NCI-H2171 treated with DMSO at 0.1 percent for 48 hours (cell line): ENCODE results near the gene BOD1L1.
"Not testable (repeated sequence)": the region's sequence is repeated elsewhere in the genome, so short reads cannot be mapped to it uniquely, and the experiment has no call there.

Source experiments
- DNase-seq: peaks from one replicate; lab custom pipeline; 2025; lab: John Stamatoyannopoulos, UW

The BOD1L1 gene

GRCh38 chr4:13618212-13618806 is 9.2 kb downstream of the BOD1L1 start:
- DNase-seq, result no peak

- DNase-seq, result no peak
Observed at GRCh38 chr4:13617801-13618200, 9.7 kb downstream of the BOD1L1 start.

- DNase-seq, result no peak
Observed at GRCh38 chr4:13616597-13616996, 10.9 kb downstream of the BOD1L1 start.

GRCh38 chr4:13615161-13615560 is 12.4 kb downstream of the BOD1L1 start:
- no peak for DNase-seq

DNA sequence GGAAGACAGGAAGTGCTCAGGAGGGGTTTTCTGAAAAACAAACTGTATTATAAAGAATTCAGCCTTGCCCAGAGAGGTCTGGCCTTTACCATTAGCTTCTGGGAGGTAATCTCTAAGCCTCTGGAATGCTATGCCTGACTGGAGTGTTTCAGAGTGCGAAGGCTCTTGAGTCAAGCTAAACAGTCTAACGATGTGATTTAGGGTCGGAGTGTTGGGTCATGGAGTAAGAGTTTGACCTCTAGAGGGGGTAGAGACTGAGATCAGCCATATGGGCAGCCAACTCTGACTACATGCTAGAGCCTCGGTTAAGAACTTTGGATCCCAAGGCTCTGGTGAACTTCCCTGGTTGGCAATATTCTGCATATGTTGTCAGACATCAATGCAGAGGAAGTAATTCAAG is 15.0 kb downstream of the BOD1L1 start:
- no peak for DNase-seq

DNA sequence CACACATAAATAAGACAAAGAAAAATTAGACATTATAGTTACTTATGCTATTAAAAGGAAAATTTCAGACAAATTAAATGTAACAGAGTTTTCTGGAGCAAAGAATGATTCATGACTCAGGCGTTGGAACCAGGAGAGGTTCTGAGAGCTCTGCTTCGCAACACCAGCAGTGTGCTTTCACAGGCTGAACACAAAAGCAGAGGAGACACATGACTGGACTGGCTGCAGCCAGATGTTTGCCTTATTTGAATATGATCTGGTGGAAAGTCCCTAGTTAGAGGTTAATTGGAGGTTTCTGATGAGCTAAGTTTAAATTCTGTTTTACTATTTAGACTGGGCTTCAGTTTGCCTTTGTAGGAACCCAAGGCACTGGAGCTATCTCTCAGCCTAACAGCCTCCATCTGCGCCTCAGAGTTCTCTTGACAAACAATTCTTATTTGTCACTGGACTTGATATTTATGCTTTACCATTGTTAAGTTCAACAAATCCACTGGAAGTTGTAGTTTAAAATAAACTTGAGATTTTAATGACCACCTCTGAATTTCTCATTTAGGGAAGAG is 16.2 kb downstream of the BOD1L1 start:
- DNase-seq, result no peak

DNA sequence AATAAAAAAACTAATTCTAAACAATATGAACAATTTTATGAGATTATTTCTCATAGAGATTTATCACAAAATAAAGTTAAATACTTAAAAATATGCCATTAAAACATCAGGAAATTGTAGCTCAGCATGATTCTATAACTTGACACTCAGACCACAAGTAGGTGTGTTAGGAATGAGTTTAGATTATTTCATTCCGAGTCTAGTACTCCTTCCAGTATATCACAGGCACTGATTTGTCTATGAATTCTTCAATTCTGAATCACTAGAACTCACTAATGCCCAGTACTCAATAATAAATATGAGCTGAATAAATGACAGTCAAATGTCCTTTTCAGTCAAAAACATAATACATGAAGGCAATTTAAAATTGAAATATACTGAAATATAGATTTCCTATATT is 22.2 kb downstream of the BOD1L1 start:
- no peak for DNase-seq

GRCh38 chr4:13601848-13602247 is 25.7 kb downstream of the BOD1L1 start:
- DNase-seq, result no peak

DNA sequence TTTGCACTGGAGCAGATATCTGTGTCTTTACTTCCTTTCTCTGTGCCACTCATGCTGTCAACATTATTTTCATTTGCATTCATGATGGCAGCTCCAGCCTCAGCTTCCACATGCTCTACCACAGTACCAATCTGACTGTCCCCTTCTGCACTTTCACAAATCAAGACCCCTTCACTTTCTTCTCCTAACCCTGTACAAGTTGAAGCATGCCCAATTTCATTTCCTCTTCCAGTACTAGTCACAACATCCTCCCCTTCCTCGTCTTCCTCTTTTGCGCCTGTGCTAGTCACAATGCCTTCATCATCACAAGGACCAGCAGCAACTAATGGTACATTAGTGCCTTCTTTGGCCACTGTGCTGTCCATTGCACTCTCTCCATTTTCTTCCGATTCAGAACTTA is 26.5 kb downstream of the BOD1L1 start:
- DNase-seq, result no peak

- DNase-seq, result no peak
Observed at GRCh38 chr4:13599159-13599558, 28.4 kb downstream of the BOD1L1 start.

- no peak for DNase-seq
Observed at GRCh38 chr4:13597604-13598003, 29.9 kb downstream of the BOD1L1 start.

GRCh38 chr4:13597141-13597540 is 30.4 kb downstream of the BOD1L1 start:
- no peak for DNase-seq

DNA sequence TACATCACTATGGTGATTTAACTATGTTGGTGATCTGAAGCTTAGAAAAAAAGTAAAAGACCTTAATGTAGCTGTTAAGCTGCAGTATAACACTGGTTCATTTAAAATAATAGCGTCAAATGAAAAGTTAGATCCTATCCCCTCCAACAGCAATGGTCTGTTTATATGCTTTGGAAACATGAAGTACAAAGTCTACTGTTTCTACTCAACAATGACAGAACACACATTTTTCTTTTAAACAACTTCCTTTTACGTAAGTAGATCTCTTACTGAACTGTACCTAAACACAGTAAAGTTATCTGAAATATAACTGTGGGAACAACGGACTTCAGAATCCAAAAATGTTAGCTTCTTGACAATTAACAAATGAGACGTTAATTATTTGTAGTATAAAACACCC is 35.3 kb downstream of the BOD1L1 start:
- DNase-seq, result no peak

GRCh38 chr4:13590766-13591165 is 36.8 kb downstream of the BOD1L1 start:
- DNase-seq, result no peak

DNA sequence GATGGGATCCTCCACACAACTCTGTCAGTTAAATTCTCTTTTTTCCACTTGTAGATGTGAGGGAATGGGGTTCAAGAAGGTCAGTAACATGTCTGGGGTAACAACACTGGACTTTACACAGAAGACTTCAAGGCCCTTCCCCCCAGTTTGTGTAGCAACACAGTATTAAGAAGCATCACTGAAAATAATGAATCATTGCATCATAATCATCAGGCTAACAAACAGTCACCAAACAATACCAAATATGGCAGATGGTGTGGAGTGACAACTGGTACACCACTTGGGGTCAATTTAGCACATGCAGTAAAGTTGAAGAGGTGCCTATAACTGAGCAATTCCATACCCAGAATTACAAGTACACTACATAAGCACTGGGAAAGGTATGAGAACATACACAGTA is 38.6 kb downstream of the BOD1L1 start:
- no peak for DNase-seq

DNA sequence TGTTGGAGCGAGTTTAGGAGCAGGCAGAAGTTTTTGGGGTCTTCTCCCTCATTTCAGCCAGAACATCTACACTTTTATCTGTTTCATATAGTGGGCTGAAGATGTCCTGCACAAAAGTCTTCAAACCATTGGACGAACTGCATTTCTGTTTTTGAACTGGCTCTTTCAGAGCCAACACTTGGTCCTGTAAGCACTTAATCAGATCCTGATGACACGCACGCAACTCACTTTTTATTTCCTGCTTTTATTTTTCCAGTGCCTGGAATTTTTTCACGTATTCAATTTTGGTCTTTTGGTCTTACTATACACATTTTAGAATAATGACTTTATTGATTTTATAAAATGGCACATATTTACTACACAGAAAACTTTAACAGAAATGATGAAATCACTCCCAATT is 43.0 kb downstream of the BOD1L1 start:
- no peak for DNase-seq

DNA sequence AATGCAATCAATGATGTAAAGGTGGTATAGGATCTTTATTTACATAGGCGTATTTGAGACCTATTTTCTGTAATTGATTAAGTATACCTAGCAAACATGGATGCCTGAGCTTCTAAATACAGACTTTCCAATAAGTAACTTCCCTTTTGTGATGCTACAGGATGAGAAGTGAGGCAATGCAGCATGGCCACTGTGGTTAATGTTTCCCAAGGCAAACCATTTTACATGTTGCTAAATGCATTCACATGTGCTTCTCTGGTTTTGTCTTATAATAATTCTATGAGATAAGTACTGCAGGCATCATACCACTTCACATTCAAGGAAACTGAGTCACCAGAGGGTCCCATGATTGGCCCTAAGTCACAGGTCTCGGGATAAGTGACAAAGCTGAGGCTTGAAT is 47.5 kb downstream of the BOD1L1 start:
- DNase-seq, result no peak

GRCh38 chr4:13577660-13578059 is 49.9 kb downstream of the BOD1L1 start:
- DNase-seq, result no peak

DNA sequence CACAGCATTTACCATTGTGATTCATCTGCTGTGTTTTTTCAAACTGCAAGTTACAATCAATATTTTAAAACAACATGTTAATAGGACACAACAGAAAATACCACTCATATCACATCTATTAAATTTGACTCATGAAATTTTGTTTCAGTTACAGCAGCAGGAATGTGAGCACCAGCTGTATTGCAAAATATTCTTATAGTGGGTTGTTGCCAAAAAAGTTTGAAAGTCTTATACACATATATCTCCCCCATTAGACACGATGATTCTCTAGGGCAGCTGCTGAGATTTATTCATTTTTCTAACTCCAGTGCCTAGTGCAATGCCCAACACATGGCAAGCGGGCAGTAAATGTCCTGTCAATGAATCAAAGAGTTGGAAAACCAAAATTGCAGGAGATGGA is 56.6 kb downstream of the BOD1L1 start:
- DNase-seq, result no peak

DNA sequence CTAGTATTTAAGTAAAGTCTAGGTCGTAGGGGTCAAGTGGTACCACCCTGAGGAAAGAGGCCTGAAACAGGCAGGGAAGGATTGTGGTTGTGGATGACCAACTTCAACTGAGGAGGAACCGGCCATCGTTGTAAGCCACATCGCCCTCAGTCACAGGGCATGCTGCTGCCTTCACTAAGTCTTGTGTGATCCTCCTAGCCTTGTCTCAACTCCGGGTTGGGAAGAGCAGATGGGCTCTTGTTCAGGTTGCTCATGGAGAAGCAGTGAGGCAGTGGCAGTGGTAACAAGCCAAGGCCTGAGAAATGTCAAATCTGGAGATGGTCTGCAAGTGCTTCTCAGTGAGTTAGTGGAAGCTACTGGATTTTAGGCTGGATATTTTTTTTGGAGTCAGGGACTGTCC is 60.4 kb downstream of the BOD1L1 start:
- no peak for DNase-seq

- no peak for DNase-seq
Observed at GRCh38 chr4:13562876-13563275, 64.6 kb downstream of the BOD1L1 start.

GRCh38 chr4:13561673-13562072 is 65.9 kb downstream of the BOD1L1 start:
- no peak for DNase-seq

DNA sequence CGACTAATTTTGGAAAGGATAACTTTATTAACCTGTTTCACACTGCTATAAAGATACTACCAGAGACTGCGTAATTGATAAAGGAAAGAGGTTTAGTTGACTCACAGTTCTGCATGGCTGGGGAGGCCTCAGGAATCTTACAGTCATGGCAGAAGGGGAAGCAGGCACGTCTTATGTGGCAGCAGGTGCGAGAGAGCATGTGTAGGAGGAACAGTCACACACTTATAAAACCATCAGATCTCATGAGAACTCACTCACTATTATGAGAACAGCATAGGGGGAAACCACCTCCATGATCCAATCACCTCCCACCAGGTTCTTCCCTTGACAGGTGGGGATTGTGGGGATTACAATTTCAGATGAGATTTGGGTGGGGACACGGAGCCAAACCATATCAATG is 67.4 kb downstream of the BOD1L1 start:
- not testable (repeated sequence) for DNase-seq

DNA sequence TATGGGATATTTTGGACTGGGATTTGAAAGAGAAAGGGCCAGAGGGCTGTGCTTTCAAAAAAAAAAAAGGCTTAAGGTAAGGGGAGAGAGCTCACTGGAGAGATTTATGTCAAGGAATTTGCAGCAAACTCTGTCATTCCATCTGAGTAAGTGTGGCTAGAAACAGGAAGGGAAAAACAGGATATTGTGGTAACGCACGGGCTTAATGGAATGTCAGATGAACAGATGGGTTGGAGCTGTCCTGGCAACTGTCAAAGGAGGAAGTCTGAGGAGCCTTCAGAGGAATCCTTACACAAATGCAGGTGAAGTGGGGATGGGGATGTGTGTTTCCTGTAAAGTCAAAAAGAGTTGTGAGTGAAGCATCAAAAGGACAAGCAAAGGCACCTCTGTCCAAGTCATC is 68.1 kb downstream of the BOD1L1 start:
- no peak for DNase-seq
